ENCODE data around the gene ATRN. TPM values are rescaled to one million over a fixed set of nuclear protein-coding genes. Genes with fewer than 3 reads are reported as not detected.

ATRN gene
- total RNA-seq, 4 donors from 2014 or later, result 14.4 to 20.0 (median 16.3) TPM

GRCh38 chr20:3477861-3478544, 7.2 kb downstream of the ATRN start:
- no peak for ATAC-seq
- no peak overlapping the region for H3K27ac ChIP-seq
- TF ChIP-seq POLR2A (IDR thresholded peaks at IDR 0.05), result no peak
- TF ChIP-seq, protein P1, sequence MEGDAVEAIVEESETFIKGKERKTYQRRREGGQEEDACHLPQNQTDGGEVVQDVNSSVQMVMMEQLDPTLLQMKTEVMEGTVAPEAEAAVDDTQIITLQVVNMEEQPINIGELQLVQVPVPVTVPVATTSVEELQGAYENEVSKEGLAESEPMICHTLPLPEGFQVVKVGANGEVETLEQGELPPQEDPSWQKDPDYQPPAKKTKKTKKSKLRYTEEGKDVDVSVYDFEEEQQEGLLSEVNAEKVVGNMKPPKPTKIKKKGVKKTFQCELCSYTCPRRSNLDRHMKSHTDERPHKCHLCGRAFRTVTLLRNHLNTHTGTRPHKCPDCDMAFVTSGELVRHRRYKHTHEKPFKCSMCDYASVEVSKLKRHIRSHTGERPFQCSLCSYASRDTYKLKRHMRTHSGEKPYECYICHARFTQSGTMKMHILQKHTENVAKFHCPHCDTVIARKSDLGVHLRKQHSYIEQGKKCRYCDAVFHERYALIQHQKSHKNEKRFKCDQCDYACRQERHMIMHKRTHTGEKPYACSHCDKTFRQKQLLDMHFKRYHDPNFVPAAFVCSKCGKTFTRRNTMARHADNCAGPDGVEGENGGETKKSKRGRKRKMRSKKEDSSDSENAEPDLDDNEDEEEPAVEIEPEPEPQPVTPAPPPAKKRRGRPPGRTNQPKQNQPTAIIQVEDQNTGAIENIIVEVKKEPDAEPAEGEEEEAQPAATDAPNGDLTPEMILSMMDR (IDR thresholded peaks at IDR 0.05 in 4 of 5, conservative IDR thresholded peaks at IDR 0.05 in 1 of 5), result no peak
- in situ Hi-C loops (cut with MboI; ENCODE audit: low sequenced_read_pairs in 4 of 4) (no loop called here), intact Hi-C loops (cut with DNase I; ENCODE audit: low total_unique reads) (no loop called here)
- H3K9me3 ChIP-seq, result no peaks in the 10 kb centered on the region
- no peak for DNase-seq
- no peak overlapping the region for H3K4me3 ChIP-seq
- H3K36me3 ChIP-seq, result no peaks in the 10 kb centered on the region
- H3K27me3 ChIP-seq, result no peaks in the 10 kb centered on the region
- H3K4me1 ChIP-seq, result peaks cover 12 to 25% of the 10 kb centered on the region in 2 donors

DNA sequence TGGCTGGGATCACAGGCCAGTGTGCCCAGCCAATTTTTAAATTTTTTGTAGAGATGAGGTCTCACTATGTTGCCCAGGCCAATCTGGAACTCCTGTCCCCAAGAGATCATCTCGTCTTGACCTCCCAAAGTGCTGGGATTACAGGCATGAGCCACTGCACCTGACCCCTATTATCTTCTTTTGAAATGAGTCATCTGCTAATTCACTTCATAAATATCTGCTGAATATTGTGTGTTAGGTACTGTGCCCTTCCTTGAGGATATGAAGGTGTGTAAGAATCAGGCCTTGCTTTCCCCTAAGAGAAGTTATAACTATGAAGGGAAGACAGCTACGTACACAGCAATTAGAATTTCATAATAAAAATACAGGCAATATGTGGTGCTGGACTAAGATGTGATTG, 8.2 kb downstream of the ATRN start:
- DNase-seq (no peak), ATAC-seq (no peak)
- intact Hi-C loops (cut with DNase I; ENCODE audit: low total_unique reads) (no loop called here), in situ Hi-C loops (cut with MboI; ENCODE audit: low sequenced_read_pairs in 4 of 4) (no loop called here)
- Histone ChIP-seq H3K27ac (no peak overlapping the region), H3K4me3 (no peak overlapping the region), H3K4me1 (peaks cover 2 to 16% of the 10 kb centered on the region in 2 donors), H3K27me3 (no peaks in the 10 kb centered on the region), H3K9me3 (no peaks in the 10 kb centered on the region), H3K36me3 (no peaks in the 10 kb centered on the region)
- TF ChIP-seq, protein P1 (IDR thresholded peaks at IDR 0.05 in 4 of 5, conservative IDR thresholded peaks at IDR 0.05 in 1 of 5), result no peak
- TF ChIP-seq POLR2A (IDR thresholded peaks at IDR 0.05), result no peak

DNA sequence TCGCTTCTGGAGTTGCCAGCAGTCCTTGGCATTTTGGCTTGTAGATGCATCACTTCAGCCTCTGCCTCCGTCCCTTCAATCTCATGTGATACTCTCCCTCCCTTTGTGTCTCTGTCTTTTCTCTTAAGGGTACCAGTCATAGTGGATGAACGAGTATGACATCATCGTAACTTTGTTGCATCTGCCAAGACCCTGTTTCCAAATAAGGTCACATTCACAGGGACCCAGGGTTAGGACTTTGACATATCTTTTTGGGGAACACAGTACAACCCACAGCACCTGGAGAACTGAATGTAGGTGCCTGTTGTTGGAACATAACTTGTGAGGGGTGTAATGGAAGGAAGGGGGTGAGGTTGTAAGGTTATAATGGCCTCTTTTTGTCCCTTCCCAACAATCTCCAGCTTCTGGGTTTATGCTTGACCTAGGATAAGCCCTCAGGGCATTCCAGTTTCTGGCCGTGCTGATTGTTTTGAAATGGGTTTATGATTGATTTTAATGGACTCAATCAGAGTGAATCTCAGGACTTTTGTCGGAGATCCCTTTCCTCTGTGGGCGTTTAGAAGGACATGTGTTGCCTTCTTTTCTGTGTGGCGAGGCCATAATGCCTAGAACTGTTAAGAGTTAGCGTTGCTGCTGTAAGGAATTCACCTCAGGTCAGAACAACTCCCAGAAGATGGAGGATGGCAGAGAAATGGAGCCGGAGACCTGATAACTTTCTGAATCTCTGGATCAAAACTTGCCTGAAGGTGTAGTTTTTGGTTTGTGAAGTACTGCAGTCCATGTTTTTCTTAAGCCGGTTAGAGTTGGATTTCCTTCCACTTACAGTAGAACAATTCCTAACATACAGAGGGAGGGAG, 9.2 kb downstream of the ATRN start:
- Histone ChIP-seq H3K4me3 (no peak overlapping the region), H3K27me3 (no peaks in the 10 kb centered on the region), H3K27ac (no peak overlapping the region), H3K4me1 (peaks cover 4 to 20% of the 10 kb centered on the region in 2 donors), H3K9me3 (no peaks in the 10 kb centered on the region), H3K36me3 (no peaks in the 10 kb centered on the region)
- TF ChIP-seq, protein P1 (IDR thresholded peaks at IDR 0.05 in 4 of 5, conservative IDR thresholded peaks at IDR 0.05 in 1 of 5), result no peak
- no peak for TF ChIP-seq POLR2A (IDR thresholded peaks at IDR 0.05)
- intact Hi-C loops (cut with DNase I; ENCODE audit: low total_unique reads) (no loop called here), in situ Hi-C loops (cut with MboI; ENCODE audit: low sequenced_read_pairs in 4 of 4) (no loop called here)
- DNase-seq, result no peak
- no peak for ATAC-seq

DNA sequence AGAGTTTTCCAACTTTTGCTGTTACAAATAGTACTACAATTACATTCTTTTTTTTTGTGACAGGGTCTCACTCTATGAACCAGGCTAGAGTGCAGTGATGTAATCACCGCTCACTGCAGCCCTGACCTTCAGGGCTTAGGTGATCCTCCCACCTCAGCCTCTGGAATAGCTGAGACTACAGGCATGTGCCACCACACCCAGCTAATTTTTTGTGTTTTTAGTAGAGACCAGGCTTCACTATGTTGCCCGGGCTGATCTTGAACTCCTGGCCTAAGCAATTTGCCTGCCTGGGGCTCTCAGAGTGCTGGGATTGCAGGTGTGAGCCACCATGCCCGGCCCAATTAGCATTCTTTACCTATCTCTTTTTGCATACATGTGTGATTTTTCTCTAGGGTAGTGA, 12.5 kb downstream of the ATRN start:
- ATAC-seq (no peak), DNase-seq (no peak)
- Histone ChIP-seq H3K9me3 (no peaks in the 10 kb centered on the region), H3K4me1 (peaks cover 4 to 13% of the 10 kb centered on the region in 2 donors), H3K4me3 (no peak overlapping the region), H3K36me3 (no peaks in the 10 kb centered on the region), H3K27ac (no peak overlapping the region), H3K27me3 (no peaks in the 10 kb centered on the region)
- TF ChIP-seq POLR2A (IDR thresholded peaks at IDR 0.05), result no peak
- TF ChIP-seq, protein P1 (IDR thresholded peaks at IDR 0.05 in 4 of 5, conservative IDR thresholded peaks at IDR 0.05 in 1 of 5), result no peak
- in situ Hi-C loops (cut with MboI; ENCODE audit: low sequenced_read_pairs in 4 of 4) (no loop called here), intact Hi-C loops (cut with DNase I; ENCODE audit: low total_unique reads) (no loop called here)
